ENCODE data around the gene TMEM80.

GRCh38 chr11:660281-660680 lies 35.3 kb upstream of the TMEM80 start:
- TF ChIP-seq CTCF (conservative IDR thresholded peaks at IDR 0.05; ENCODE audit: low read depth, low read length) (no peak), EZH2 (IDR thresholded peaks at IDR 0.05; ENCODE audit: borderline replicate concordance, low read depth, low read length, poor library complexity, severe bottlenecking) (no peak)
